MCF 10A (cell line): Measurements from ENCODE around the gene ZNF669. TPM values are rescaled to one million over a fixed set of nuclear protein-coding genes. Genes with fewer than 3 reads are reported as not detected.
A peak's percentile ranks its signal among the peaks of the same experiment; 100 is the strongest.

Experiments used
- BruUV-seq: library from RNA; stranded (reverse); fragments of 400-500 nt; replicated peaks from 2 replicates; lab custom pipeline; 2021; lab: Mats Ljungman, UMichigan
- CTCF ChIA-PET: fragments of 300-600 bp; sonication (Branson Sonifier 250); formaldehyde crosslinking; extraction: SDS; loops from one replicate; lab custom pipeline; 2021; ENCODE audit warnings: antibody characterized with exemption, inconsistent platforms; lab: Yijun Ruan, JAX
- POLR2A ChIA-PET: fragments of 300-600, 350-650 bp; sonication (Branson Sonifier 250); formaldehyde crosslinking; extraction: SDS; loops from one replicate; lab custom pipeline; 2020; ENCODE audit warnings: antibody characterized with exemption, inconsistent platforms; lab: Yijun Ruan, JAX
- DNase-seq: peaks from one replicate; pipeline ENCODE4 v3.0.0-alpha.2; 2018; ENCODE audit not compliant: unreplicated experiment
- H3K27ac Mint-ChIP-seq: one replicate; pipeline ENCODE4 v1.8.0; 2022; ENCODE audit warnings: mild to moderate bottlenecking, low read depth, mixed read lengths; ENCODE audit not compliant: unreplicated experiment
- H3K27me3 Mint-ChIP-seq: one replicate; pipeline ENCODE4 v1.8.0; 2022; ENCODE audit warnings: mixed read lengths; ENCODE audit not compliant: insufficient read depth, unreplicated experiment
- H3K36me3 Mint-ChIP-seq: one replicate; pipeline ENCODE4 v1.8.0; 2022; ENCODE audit warnings: mild to moderate bottlenecking, moderate library complexity, mixed read lengths; ENCODE audit not compliant: insufficient read depth, unreplicated experiment
- H3K4me1 Mint-ChIP-seq: one replicate; pipeline ENCODE4 v1.8.0; 2022; ENCODE audit warnings: mixed read lengths; ENCODE audit not compliant: insufficient read depth, unreplicated experiment
- H3K4me3 Mint-ChIP-seq: one replicate; pipeline ENCODE4 v1.8.0; 2022; ENCODE audit warnings: mild to moderate bottlenecking, moderate library complexity, mixed read lengths; ENCODE audit not compliant: unreplicated experiment
- H3K9me3 Mint-ChIP-seq: one replicate; pipeline ENCODE4 v1.8.0; 2022; ENCODE audit warnings: mixed read lengths; ENCODE audit not compliant: unreplicated experiment
- CTCF ChIP-seq: fragments of 200-600 bp; IDR thresholded peaks from one replicate; pipeline ENCODE4 v1.8.0; 2022; ENCODE audit warnings: antibody characterized with exemption, mild to moderate bottlenecking; ENCODE audit not compliant: unreplicated experiment
- intact Hi-C: fragments of 100-400 bp; cut with micrococcal nuclease; formaldehyde crosslinking; loops from 2 replicates; pipeline ENCODE4 v1.14.1; 2022
- total RNA-seq: library from RNA; stranded (reverse); gene quantifications from 2 replicates; pipeline ENCODE4 v1.2.3, GENCODE V29; 2022

Gene ZNF669
- total RNA-seq, 1 experiment from 2014 or later, result 11.6 TPM

GRCh38 chr1:247078258-247079140 lies 25.7 kb downstream of the ZNF669 start, which contains the start of gene ZNF670:
Gene ZNF670 (minus strand): TSS chr1:247078811. CDS start chr1:247078596, 215 bp downstream.
- Mint-ChIP-seq H3K36me3 (peaks cover 6% of the 10 kb centered on the region), H3K27ac (peak within 1 kb of the TSS; percentile 92), H3K9me3 (peaks cover 40% of the 10 kb centered on the region), H3K27me3 (no peaks in the 10 kb centered on the region), H3K4me1 (peaks cover 18% of the 10 kb centered on the region), H3K4me3 (peak within 1 kb of the TSS; percentile 78)
- ChIA-PET CTCF (interaction anchor here (0.5 to 2.3 kb wide), 16 partner anchors 9 to 1805 kb away, joined by 3 to 11 read pairs (median 3); no protein-coding TSS in a partner anchor), POLR2A (interaction anchor here (0.6 to 4.2 kb wide), 37 partner anchors 11 to 880 kb away, joined by 3 to 56 read pairs (median 4); partner anchors contain the start of genes AHCTF1 and ZNF669)
- intact Hi-C loops, result loop anchor here (1.0 to 5.0 kb wide), 4 partner anchors 26 to 172 kb away; partner anchors contain the start of genes ZNF669 and ZNF695
- TF ChIP-seq CTCF, result no peak
- peak; percentile 100 for DNase-seq
- no TSS peak for BruUV-seq

- DNase-seq, result no peak
- POLR2A ChIA-PET, result interaction anchor here (0.6 to 4.2 kb wide), 24 partner anchors 10 to 853 kb away, joined by 3 to 56 read pairs (median 5); partner anchors contain the start of genes AHCTF1 and ZNF669
- H3K27me3 Mint-ChIP-seq, result no peaks in the 10 kb centered on the region
Measured at GRCh38 chr1:247077876-247078257, 26.3 kb downstream of the ZNF669 start.

GRCh38 chr1:247077213-247077612 lies 26.9 kb downstream of the ZNF669 start:
- intact Hi-C loops, result loop anchor here (5.0 kb wide), 1 partner anchor 70 kb away; the partner anchor contains the start of gene ZNF695
- Mint-ChIP-seq H3K27me3 (no peaks in the 10 kb centered on the region), H3K4me3 (peak overlapping the region; percentile 78), H3K36me3 (peaks cover 6% of the 10 kb centered on the region), H3K27ac (peak overlapping the region; percentile 92), H3K4me1 (peaks cover 18% of the 10 kb centered on the region), H3K9me3 (peaks cover 37% of the 10 kb centered on the region)
- ChIA-PET POLR2A (no interaction called here), CTCF (no interaction called here)
- TF ChIP-seq CTCF, result no peak
- peak; percentile 25 for DNase-seq
- no TSS peak for BruUV-seq

More at GRCh38 chr1:247077876-247078257, 26.3 kb downstream of the ZNF669 start:
- no peak for TF ChIP-seq CTCF
- Mint-ChIP-seq H3K27ac (peak overlapping the region; percentile 92), H3K36me3 (peaks cover 6% of the 10 kb centered on the region), H3K9me3 (peaks cover 39% of the 10 kb centered on the region), H3K4me3 (peak overlapping the region; percentile 78), H3K4me1 (peaks cover 18% of the 10 kb centered on the region)
- no TSS peak for BruUV-seq
- intact Hi-C loops, result loop anchor here (1.0 to 5.0 kb wide), 4 partner anchors 26 to 171 kb away; partner anchors contain the start of genes ZNF669 and ZNF695
- CTCF ChIA-PET, result interaction anchor here (0.5 to 2.3 kb wide), 7 partner anchors 10 to 1806 kb away, joined by 3 to 11 read pairs (median 3); no protein-coding TSS in a partner anchor

- Mint-ChIP-seq H3K9me3 (peaks cover 51% of the 10 kb centered on the region), H3K4me3 (no peak overlapping the region), H3K4me1 (no peaks in the 10 kb centered on the region), H3K36me3 (peaks cover 5% of the 10 kb centered on the region), H3K27me3 (no peaks in the 10 kb centered on the region), H3K27ac (no peak overlapping the region)
- ChIA-PET POLR2A (no interaction called here), CTCF (no interaction called here)
- no TSS peak for BruUV-seq
- no peak for DNase-seq
- no peak for TF ChIP-seq CTCF
- intact Hi-C loops, result no loop called here
Measured at GRCh38 chr1:247070645-247071044, 33.5 kb downstream of the ZNF669 start.
